ENCODE data around the gene GRWD1. TPM values are rescaled to one million over a fixed set of nuclear protein-coding genes. Genes with fewer than 3 reads are reported as not detected.

The GRWD1 gene
- total RNA-seq, 1 donor from 2014 or later, result 41.4 TPM

DNA sequence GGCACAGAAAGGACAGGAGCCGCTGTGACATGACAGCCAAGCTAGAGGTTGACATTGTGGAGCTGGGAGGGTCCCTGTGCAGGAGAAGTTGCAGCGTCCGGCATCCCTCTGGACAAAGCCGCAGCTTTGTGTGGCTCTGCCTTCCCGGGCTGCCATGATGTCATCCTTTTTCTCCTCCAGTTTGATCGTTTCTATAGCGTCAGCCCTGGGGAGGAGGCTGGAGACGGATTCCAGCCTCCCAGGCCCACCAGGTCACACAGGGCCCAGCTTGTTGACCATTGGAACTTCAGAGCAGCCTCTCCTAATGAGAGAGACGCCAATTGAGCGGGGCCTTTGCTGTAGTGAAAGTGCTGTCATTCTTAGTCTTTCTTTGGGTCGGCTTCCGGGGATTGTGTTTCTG is 5.8 kb downstream of the GRWD1 start:
- H3K4me1 ChIP-seq (ENCODE audit: insufficient read depth, low read length), result peaks cover under 1% of the 10 kb centered on the region
- H3K27me3 Mint-ChIP-seq (ENCODE audit: low read depth, unreplicated experiment), result no peaks in the 10 kb centered on the region
- H3K79me2 ChIP-seq (ENCODE audit: insufficient read depth, low read length), result peaks cover 45% of the 10 kb centered on the region
- no peak for FAIRE-seq
- no peak for TF ChIP-seq EZH2 (IDR thresholded peaks at IDR 0.05; ENCODE audit: insufficient read depth, low read length)
- TF ChIP-seq CTCF (IDR thresholded peaks at IDR 0.05; ENCODE audit: insufficient read depth, low read depth, low read length), result no peak
- no peaks in the 10 kb centered on the region for H3K9me3 Mint-ChIP-seq (ENCODE audit: unreplicated experiment)
- H3K4me2 ChIP-seq (ENCODE audit: low read length), result no peak overlapping the region
- peaks cover under 1% of the 10 kb centered on the region for H3K4me1 Mint-ChIP-seq (ENCODE audit: low read depth, unreplicated experiment)
- peaks cover 49% of the 10 kb centered on the region for H4K20me1 ChIP-seq (ENCODE audit: insufficient read depth, low read length)
- H3K36me3 ChIP-seq (ENCODE audit: insufficient read depth, low read length), result peaks cover 32% of the 10 kb centered on the region
- DNase-seq (ENCODE audit: low read depth), result no peak
- H3K9me3 ChIP-seq (ENCODE audit: insufficient read depth, low read depth, low read length), result no peaks in the 10 kb centered on the region
- no peak overlapping the region for H3K9ac ChIP-seq (ENCODE audit: low read length)
- peak overlapping the region; percentile 16 for H3K4me3 Mint-ChIP-seq (ENCODE audit: unreplicated experiment)
- no peak overlapping the region for H3K27ac ChIP-seq (ENCODE audit: low read depth, low read length)
- H3K4me3 ChIP-seq (ENCODE audit: insufficient read depth, low read depth, low read length), result no peak overlapping the region
- no peak overlapping the region for H2AFZ ChIP-seq (ENCODE audit: low read depth, low read length)
- no peaks in the 10 kb centered on the region for H3K27me3 ChIP-seq (ENCODE audit: insufficient read depth, low read length)
- H3K27ac Mint-ChIP-seq (ENCODE audit: unreplicated experiment), result no peak overlapping the region
- peaks cover 10% of the 10 kb centered on the region for H3K36me3 Mint-ChIP-seq (ENCODE audit: low read depth, unreplicated experiment)

DNA sequence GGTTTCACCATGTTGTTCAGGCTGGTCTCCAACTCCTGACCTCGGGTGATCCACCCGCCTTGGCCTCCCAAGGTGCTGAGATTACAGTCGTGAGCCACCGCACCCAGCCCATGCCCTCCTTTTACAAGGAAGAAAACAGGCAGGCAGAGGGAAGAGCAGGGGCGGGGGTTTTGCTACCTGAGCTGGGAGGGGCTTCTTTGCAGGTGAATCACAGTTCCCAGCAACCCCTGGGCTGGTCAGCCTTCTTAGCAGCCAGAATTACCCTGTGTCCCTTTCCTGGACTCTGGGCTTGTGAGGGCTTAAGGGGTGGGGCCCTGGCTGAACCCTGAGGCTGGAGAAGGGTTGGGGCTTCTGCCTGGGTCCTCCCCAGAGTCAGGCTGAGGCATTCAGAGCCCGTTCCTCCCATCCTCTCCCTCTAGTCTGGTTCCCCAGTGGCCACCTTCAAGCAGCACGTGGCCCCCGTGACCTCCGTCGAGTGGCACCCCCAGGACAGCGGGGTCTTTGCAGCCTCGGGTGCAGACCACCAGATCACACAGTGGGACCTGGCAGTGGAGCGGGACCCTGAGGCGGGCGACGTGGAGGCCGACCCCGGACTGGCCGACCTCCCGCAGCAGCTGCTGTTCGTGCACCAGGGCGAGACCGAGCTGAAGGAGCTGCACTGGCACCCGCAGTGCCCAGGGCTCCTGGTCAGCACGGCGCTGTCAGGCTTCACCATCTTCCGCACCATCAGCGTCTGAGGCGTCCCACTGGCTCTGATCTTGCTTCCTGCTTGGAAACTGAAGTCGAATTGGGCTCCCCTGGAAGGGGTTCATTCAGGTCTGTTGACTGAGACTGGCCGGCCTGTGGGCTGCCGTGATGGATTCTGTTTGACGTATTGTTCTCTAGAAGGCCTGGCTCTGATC is 6.8 kb downstream of the GRWD1 start:
- H3K9ac ChIP-seq (ENCODE audit: low read length), result no peak overlapping the region
- H3K4me3 ChIP-seq (ENCODE audit: insufficient read depth, low read depth, low read length), result no peak overlapping the region
- H3K27me3 ChIP-seq (ENCODE audit: insufficient read depth, low read length), result no peaks in the 10 kb centered on the region
- Mint-ChIP-seq H3K27ac (ENCODE audit: unreplicated experiment) (no peak overlapping the region), H3K36me3 (ENCODE audit: low read depth, unreplicated experiment) (peaks cover 10% of the 10 kb centered on the region), H3K27me3 (ENCODE audit: low read depth, unreplicated experiment) (no peaks in the 10 kb centered on the region), H3K4me1 (ENCODE audit: low read depth, unreplicated experiment) (no peaks in the 10 kb centered on the region), H3K9me3 (ENCODE audit: unreplicated experiment) (no peaks in the 10 kb centered on the region), H3K4me3 (ENCODE audit: unreplicated experiment) (no peak overlapping the region)
- H3K4me1 ChIP-seq (ENCODE audit: insufficient read depth, low read length), result no peaks in the 10 kb centered on the region
- peaks cover 51% of the 10 kb centered on the region for H4K20me1 ChIP-seq (ENCODE audit: insufficient read depth, low read length)
- no peak for FAIRE-seq
- TF ChIP-seq EZH2 (IDR thresholded peaks at IDR 0.05; ENCODE audit: insufficient read depth, low read length) (no peak), CTCF (IDR thresholded peaks at IDR 0.05; ENCODE audit: insufficient read depth, low read depth, low read length) (no peak)
- H3K79me2 ChIP-seq (ENCODE audit: insufficient read depth, low read length), result peaks cover 36% of the 10 kb centered on the region
- H3K4me2 ChIP-seq (ENCODE audit: low read length), result no peak overlapping the region
- no peak overlapping the region for H3K27ac ChIP-seq (ENCODE audit: low read depth, low read length)
- peaks cover 35% of the 10 kb centered on the region for H3K36me3 ChIP-seq (ENCODE audit: insufficient read depth, low read length)
- no peaks in the 10 kb centered on the region for H3K9me3 ChIP-seq (ENCODE audit: insufficient read depth, low read depth, low read length)
- no peak overlapping the region for H2AFZ ChIP-seq (ENCODE audit: low read depth, low read length)
- DNase-seq (ENCODE audit: low read depth), result no peak

Data from astrocyte (in vitro differentiated cells and primary cell).